Esophagus squamous epithelium (tissue), 5 donors: Measurements from ENCODE around the gene TMEM150C. TPM values are rescaled to one million over a fixed set of nuclear protein-coding genes. Genes with fewer than 3 reads are reported as not detected.

Source experiments
- DNase-seq: peaks from one replicate; lab custom pipeline; 2025; lab: John Stamatoyannopoulos, UW
- H3K27ac ChIP-seq, 4 donors: fragments of 200-600 bp; sonication (generic); one replicate each; pipeline ENCODE4 v1.5.1; 2016 to 2019; ENCODE audit warnings: mild to moderate bottlenecking in 1 of 4
- H3K27me3 ChIP-seq, 4 donors: fragments of 200-600 bp; sonication (generic); 1 replicate in 3 of 4; 2 replicates in 1 of 4; pipeline versions ENCODE4 v1.5.1 to v1.6.0; 2017 to 2021; ENCODE audit warnings: antibody characterized with exemption in 1 of 4
- H3K36me3 ChIP-seq, 3 donors: fragments of 200-600 bp; sonication (generic); one replicate each; pipeline ENCODE4 v1.5.1; 2016 to 2019
- H3K4me1 ChIP-seq, 3 donors: fragments of 200-600 bp; sonication (generic); one replicate each; pipeline ENCODE4 v1.5.1; 2017 to 2019
- H3K4me3 ChIP-seq, 4 donors: fragments of 200-600 bp; sonication (generic); 1 replicate in 3 of 4; 2 replicates in 1 of 4; pipeline ENCODE4 v1.5.1; 2016 to 2019; ENCODE audit warnings: mild to moderate bottlenecking in 2 of 4, moderate library complexity in 1 of 4
- H3K9me3 ChIP-seq, 3 donors: fragments of 200-600 bp; sonication (generic); one replicate each; pipeline ENCODE4 v1.5.1; 2016 to 2019
- CTCF ChIP-seq, 6 experiments: fragments of 450-650 bp in 4 of 6; fragments of 200-600 bp in 2 of 6; sonication (generic) in 2 of 6; IDR thresholded peaks; one replicate each; pipeline ENCODE4 v1.5.1; 2016 to 2019; ENCODE audit warnings: antibody characterized with exemption in 6 of 6, mild to moderate bottlenecking in 4 of 6, moderate library complexity in 4 of 6
- POLR2A ChIP-seq, 4 donors: fragments of 450-650 bp; IDR thresholded peaks; one replicate each; pipeline ENCODE4 v1.6.1; 2017; ENCODE audit warnings: antibody characterized with exemption in 4 of 4, mild to moderate bottlenecking in 4 of 4, moderate library complexity in 3 of 4
- WGBS, 2 donors: methylation state at CpG; one replicate each; pipeline ENCODE4 v1.1.5; 2018; 5-methylcytosine and 5-hydroxymethylcytosine counted together
- intact Hi-C: fragments of 100-400 bp; cut with DNase I; formaldehyde crosslinking; loops from one replicate; pipeline ENCODE4 v1.15.0; 2022
- total RNA-seq, 4 donors: library from RNA; depleted of rRNA; stranded (reverse); fragments of >200 nt; gene quantifications; one replicate each; pipeline ENCODE4 v1.1.0, GENCODE V29; 2016
- donor health status: DM: yes; HTN: yes; CAD: no.

TMEM150C gene
- total RNA-seq, 4 donors from 2014 or later = 1.1 to 3.8 (median 2.8) TPM

GRCh38 chr4:82569727-82570126 is 7.9 kb upstream of the TMEM150C start:
- Histone ChIP-seq H3K9me3 (no peaks in the 10 kb centered on the region), H3K4me3 (no peak overlapping the region), H3K36me3 (no peaks in the 10 kb centered on the region), H3K4me1 (no peaks in the 10 kb centered on the region), H3K27me3 (peaks cover 0 to 7% (median 0%) of the 10 kb centered on the region in 4 donors), H3K27ac (no peak overlapping the region)
- TF ChIP-seq CTCF (IDR thresholded peaks at IDR 0.05) = no peak
- no peak for TF ChIP-seq POLR2A (IDR thresholded peaks at IDR 0.05)
- intact Hi-C loops = no loop called here
- DNase-seq = no peak
- WGBS, 2 donors = 55 to 59% methylated on average over 3 of the region's 3 CpGs

- no peaks in the 10 kb centered on the region for H3K9me3 ChIP-seq
- no peak overlapping the region for H3K4me3 ChIP-seq
- intact Hi-C loops = no loop called here
- 88% methylated on average over 5 of the region's 5 CpGs for WGBS, 2 donors
- H3K4me1 ChIP-seq = no peaks in the 10 kb centered on the region
- no peak for TF ChIP-seq POLR2A (IDR thresholded peaks at IDR 0.05)
- no peak for TF ChIP-seq CTCF (IDR thresholded peaks at IDR 0.05)
- H3K27me3 ChIP-seq = peaks cover 0 to 7% (median 0%) of the 10 kb centered on the region in 4 donors
- DNase-seq = no peak
- H3K27ac ChIP-seq = no peak overlapping the region
- H3K36me3 ChIP-seq = no peaks in the 10 kb centered on the region
Observed at GRCh38 chr4:82569076-82569475, 7.3 kb upstream of the TMEM150C start.

GRCh38 chr4:82567444-82567843 is 5.7 kb upstream of the TMEM150C start:
- WGBS, 2 donors = 95 to 98% methylated on average over 7 of the region's 7 CpGs
- Histone ChIP-seq H3K4me1 (peaks cover 0 to under 1% (median 0%) of the 10 kb centered on the region in 3 donors), H3K4me3 (no peak overlapping the region), H3K27me3 (peaks cover 0 to 9% (median 0%) of the 10 kb centered on the region in 4 donors), H3K27ac (no peak overlapping the region), H3K36me3 (no peaks in the 10 kb centered on the region), H3K9me3 (no peaks in the 10 kb centered on the region)
- TF ChIP-seq CTCF (IDR thresholded peaks at IDR 0.05) (no peak), POLR2A (IDR thresholded peaks at IDR 0.05) (no peak)
- no peak for DNase-seq
- intact Hi-C loops = no loop called here

- no peak for DNase-seq
- no peaks in the 10 kb centered on the region for H3K36me3 ChIP-seq
- peaks cover 0 to 30% (median 0%) of the 10 kb centered on the region in 4 donors for H3K27me3 ChIP-seq
- H3K4me1 ChIP-seq = peaks cover 0 to 14% (median 0%) of the 10 kb centered on the region in 3 donors
- WGBS, 2 donors = 76 to 86% methylated on average over 2 to 4 of the region's 4 CpGs
- no peaks in the 10 kb centered on the region for H3K9me3 ChIP-seq
- H3K27ac ChIP-seq = no peak overlapping the region
- peak overlapping the region in 3 of 4 donors; percentile 61 to 81 (median 76) for H3K4me3 ChIP-seq
- TF ChIP-seq CTCF (IDR thresholded peaks at IDR 0.05) = no peak
- no peak for TF ChIP-seq POLR2A (IDR thresholded peaks at IDR 0.05)
- intact Hi-C loops = no loop called here
Observed at GRCh38 chr4:82562564-82562854, 721 bp upstream of the TMEM150C start.

- no peaks in the 10 kb centered on the region for H3K36me3 ChIP-seq
- H3K4me3 ChIP-seq = peak overlapping the region; percentile 56 to 81 (median 68)
- peak overlapping the region in 2 of 4 donors; percentile 22 to 39 for H3K27ac ChIP-seq
- H3K27me3 ChIP-seq = peaks cover 0 to 30% (median 0%) of the 10 kb centered on the region in 4 donors
- H3K9me3 ChIP-seq = no peaks in the 10 kb centered on the region
- DNase-seq = no peak
- H3K4me1 ChIP-seq = peaks cover 0 to 14% (median 0%) of the 10 kb centered on the region in 3 donors
- 35% methylated on average over 16 to 24 of the region's 61 CpGs for WGBS, 2 donors
- no peak for TF ChIP-seq CTCF (IDR thresholded peaks at IDR 0.05)
- intact Hi-C loops = no loop called here
Observed at GRCh38 chr4:82560853-82561785, 669 bp downstream of the TMEM150C start.
